Keratinocyte (primary cell): ENCODE results near the gene CSN1S1. TPM values are rescaled to one million over a fixed set of nuclear protein-coding genes. Genes with fewer than 3 reads are reported as not detected.

Experiments used
- DNase-seq: peaks from one replicate; pipeline ENCODE4 v3.0.0-alpha.2; 2011; ENCODE audit warnings: low read depth, missing footprints, low spot score
- FAIRE-seq: peaks from 2 replicates; lab custom pipeline; 2011; peaks lifted over from hg19 to GRCh38; lab: Jason Lieb, UNC
- H2AFZ ChIP-seq: 2 replicates; pipeline ENCODE4 v1.6.0; 2012; ENCODE audit warnings: low read length, control low read depth, inconsistent platforms; ENCODE audit not compliant: control insufficient read depth
- H3K27ac ChIP-seq: 2 replicates; pipeline ENCODE4 v1.5.1; 2011; ENCODE audit warnings: low read length; ENCODE audit not compliant: control insufficient read depth, insufficient read depth
- H3K27me3 ChIP-seq: 3 replicates; pipeline ENCODE4 v1.6.0; 2011; ENCODE audit warnings: low read length; ENCODE audit not compliant: control insufficient read depth, insufficient read depth; ENCODE audit errors: extremely low read depth
- H3K36me3 ChIP-seq, 2 experiments: 2 replicates in 1 of 2; 3 replicates in 1 of 2; pipeline ENCODE4 v1.5.1; 2011; ENCODE audit warnings: low read length in 2 of 2, mild to moderate bottlenecking in 1 of 2; ENCODE audit not compliant: control insufficient read depth in 2 of 2, insufficient read depth in 2 of 2; ENCODE audit errors: extremely low read depth in 1 of 2
- H3K4me1 ChIP-seq: 3 replicates; pipeline ENCODE4 v1.5.1; 2011; ENCODE audit warnings: low read length; ENCODE audit not compliant: control insufficient read depth, insufficient read depth; ENCODE audit errors: extremely low read depth
- H3K4me2 ChIP-seq: 3 replicates; pipeline ENCODE4 v1.6.0; 2011; ENCODE audit warnings: low read depth, low read length; ENCODE audit not compliant: control insufficient read depth, insufficient read depth; ENCODE audit errors: extremely low read depth
- H3K4me3 ChIP-seq, 3 experiments: fragments of 200-600 bp in 1 of 3; sonication (generic) in 1 of 3; 2 replicates in 2 of 3; 3 replicates in 1 of 3; pipeline ENCODE4 v1.5.1; 2011 to 2016; ENCODE audit warnings: low read length in 3 of 3, mild to moderate bottlenecking in 3 of 3, control low read depth in 2 of 3, inconsistent platforms in 1 of 3, low read depth in 1 of 3, mixed read lengths in 1 of 3, mixed run types in 1 of 3, moderate library complexity in 1 of 3; ENCODE audit not compliant: control insufficient read depth in 2 of 3, insufficient read depth in 2 of 3; ENCODE audit errors: extremely low read depth in 1 of 3
- H3K79me2 ChIP-seq: 2 replicates; pipeline ENCODE4 v1.6.0; 2012; ENCODE audit warnings: low read length; ENCODE audit not compliant: control insufficient read depth, insufficient read depth
- H3K9ac ChIP-seq: 3 replicates; pipeline ENCODE4 v1.6.0; 2011; ENCODE audit warnings: low read length; ENCODE audit not compliant: control insufficient read depth, insufficient read depth; ENCODE audit errors: extremely low read depth
- H3K9me1 ChIP-seq: 3 replicates; pipeline ENCODE4 v1.6.0; 2011; ENCODE audit warnings: low read length; ENCODE audit not compliant: control insufficient read depth, insufficient read depth; ENCODE audit errors: extremely low read depth
- H3K9me3 ChIP-seq: 2 replicates; pipeline ENCODE4 v1.5.1; 2012; ENCODE audit warnings: low read depth, low read length; ENCODE audit not compliant: control insufficient read depth
- H4K20me1 ChIP-seq: 3 replicates; pipeline ENCODE4 v1.6.0; 2011; ENCODE audit warnings: low read length; ENCODE audit not compliant: control insufficient read depth, insufficient read depth; ENCODE audit errors: extremely low read depth
- EZH2 ChIP-seq: IDR thresholded peaks from one replicate; pipeline ENCODE4 v1.6.1; 2012; ENCODE audit warnings: inconsistent platforms, mild to moderate bottlenecking, low read length, moderate library complexity
- dilution Hi-C: fragments of 300-500 bp; cut with MboI; formaldehyde crosslinking; loops from one replicate; pipeline ENCODE4 v1.7.0; 2020; ENCODE audit warnings: low sequenced_read_pairs; ENCODE audit not compliant: extremely low pct_ligation_motif_present
- polyA plus RNA-seq, 5 experiments: library from polyadenylated mRNA; depleted of rRNA in 3 of 5; stranded (reverse) in 3 of 5; stranded (forward) in 1 of 5; unstranded in 1 of 5; fragments of >200 nt; gene quantifications; 1 replicate in 1 of 5; 2 replicates in 3 of 5; 3 replicates in 1 of 5; pipeline versions ENCODE4 v1.2.1 to v1.2.3, GENCODE V29; 2011 to 2012; ENCODE audit warnings: missing spikeins in 2 of 5, low read depth in 1 of 5, low replicate concordance in 1 of 5
- TF ChIP-seq, protein P1 (sequence below), 3 experiments: IDR thresholded peaks in 1 of 3; conservative IDR thresholded peaks in 1 of 3; optimal IDR thresholded peaks in 1 of 3; 2 replicates in 2 of 3; 3 replicates in 1 of 3; pipeline versions ENCODE3 to v1.5.1; 2011; ENCODE audit warnings: low read length in 3 of 3, mild to moderate bottlenecking in 3 of 3, moderate library complexity in 2 of 3, control low read depth in 1 of 3, inconsistent platforms in 1 of 3; ENCODE audit not compliant: insufficient read depth in 2 of 3; ENCODE audit errors: extremely low read depth in 1 of 3

CSN1S1 gene
- polyA plus RNA-seq, 1 donor (not counting 4 experiments of a cell fraction or from before 2014, with no cell fraction given), result not detected

DNA sequence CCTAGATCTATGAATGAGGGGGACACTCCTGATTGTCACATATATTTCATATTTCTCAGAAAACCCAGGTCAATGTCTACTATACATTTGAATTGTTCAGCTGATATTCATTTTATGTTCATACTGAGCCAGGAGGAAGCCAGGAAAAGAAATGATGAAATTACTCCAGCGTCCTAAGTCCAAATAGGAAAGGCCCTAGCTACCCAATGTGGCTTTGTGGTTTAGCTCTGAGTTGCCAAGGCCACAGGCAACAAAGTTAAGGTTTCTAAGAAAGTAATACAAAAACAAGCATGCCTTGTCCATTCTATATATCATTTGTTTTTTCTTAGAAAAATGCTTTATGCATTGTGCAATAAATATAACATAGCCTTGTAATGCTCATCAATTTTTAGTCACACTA, 39.2 kb downstream of the CSN1S1 start:
- TF ChIP-seq EZH2, result no peak
- TF ChIP-seq, protein P1, sequence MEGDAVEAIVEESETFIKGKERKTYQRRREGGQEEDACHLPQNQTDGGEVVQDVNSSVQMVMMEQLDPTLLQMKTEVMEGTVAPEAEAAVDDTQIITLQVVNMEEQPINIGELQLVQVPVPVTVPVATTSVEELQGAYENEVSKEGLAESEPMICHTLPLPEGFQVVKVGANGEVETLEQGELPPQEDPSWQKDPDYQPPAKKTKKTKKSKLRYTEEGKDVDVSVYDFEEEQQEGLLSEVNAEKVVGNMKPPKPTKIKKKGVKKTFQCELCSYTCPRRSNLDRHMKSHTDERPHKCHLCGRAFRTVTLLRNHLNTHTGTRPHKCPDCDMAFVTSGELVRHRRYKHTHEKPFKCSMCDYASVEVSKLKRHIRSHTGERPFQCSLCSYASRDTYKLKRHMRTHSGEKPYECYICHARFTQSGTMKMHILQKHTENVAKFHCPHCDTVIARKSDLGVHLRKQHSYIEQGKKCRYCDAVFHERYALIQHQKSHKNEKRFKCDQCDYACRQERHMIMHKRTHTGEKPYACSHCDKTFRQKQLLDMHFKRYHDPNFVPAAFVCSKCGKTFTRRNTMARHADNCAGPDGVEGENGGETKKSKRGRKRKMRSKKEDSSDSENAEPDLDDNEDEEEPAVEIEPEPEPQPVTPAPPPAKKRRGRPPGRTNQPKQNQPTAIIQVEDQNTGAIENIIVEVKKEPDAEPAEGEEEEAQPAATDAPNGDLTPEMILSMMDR (optimal IDR thresholded peaks at IDR 0.05 in 1 of 3, IDR thresholded peaks at IDR 0.05 in 1 of 3, conservative IDR thresholded peaks at IDR 0.05 in 1 of 3; ENCODE audit: extremely low read depth in 1 of 3, insufficient read depth in 2 of 3, low read length in 3 of 3), result no peak
- DNase-seq (no peak), FAIRE-seq (no peak)
- no peaks in the 10 kb centered on the region for H3K27me3 ChIP-seq
- H3K27ac ChIP-seq, result no peak overlapping the region
- dilution Hi-C loops, result no loop called here
- H4K20me1 ChIP-seq, result no peaks in the 10 kb centered on the region
- H3K9me1 ChIP-seq, result no peaks in the 10 kb centered on the region
- H3K4me2 ChIP-seq, result no peak overlapping the region
- no peaks in the 10 kb centered on the region for H3K36me3 ChIP-seq
- no peaks in the 10 kb centered on the region for H3K79me2 ChIP-seq
- no peaks in the 10 kb centered on the region for H3K9me3 ChIP-seq
- no peak overlapping the region for H3K4me3 ChIP-seq
- no peak overlapping the region for H3K9ac ChIP-seq
- no peaks in the 10 kb centered on the region for H3K4me1 ChIP-seq
- H2AFZ ChIP-seq, result no peak overlapping the region

DNA sequence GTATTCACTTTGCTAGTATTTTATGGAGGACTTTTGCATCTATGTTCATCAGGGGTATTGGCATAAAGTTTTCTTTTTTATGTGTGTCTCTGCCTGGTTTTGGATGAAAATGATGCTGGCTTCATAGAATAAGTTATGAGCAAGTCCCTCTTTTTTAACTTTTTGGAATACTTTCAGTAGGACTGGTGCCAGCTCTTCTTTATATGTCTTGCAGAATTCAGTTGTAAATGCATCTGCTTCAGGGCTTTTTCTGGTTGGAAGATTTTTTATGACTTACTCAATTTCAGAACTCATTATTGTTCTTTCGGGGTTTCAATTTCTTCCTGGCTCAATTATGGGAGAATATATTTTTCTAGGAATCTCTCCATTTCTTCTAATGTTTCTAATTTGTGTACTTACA, 43.8 kb downstream of the CSN1S1 start:
- H3K9me3 ChIP-seq, result no peaks in the 10 kb centered on the region
- H3K27me3 ChIP-seq, result no peaks in the 10 kb centered on the region
- no peaks in the 10 kb centered on the region for H3K36me3 ChIP-seq
- no peaks in the 10 kb centered on the region for H3K79me2 ChIP-seq
- no peaks in the 10 kb centered on the region for H3K4me1 ChIP-seq
- DNase-seq (no peak), FAIRE-seq (no peak)
- no peak for TF ChIP-seq EZH2
- TF ChIP-seq, protein P1 (optimal IDR thresholded peaks at IDR 0.05 in 1 of 3, IDR thresholded peaks at IDR 0.05 in 1 of 3, conservative IDR thresholded peaks at IDR 0.05 in 1 of 3; ENCODE audit: extremely low read depth in 1 of 3, insufficient read depth in 2 of 3, low read length in 3 of 3), result no peak
- no peak overlapping the region for H3K4me2 ChIP-seq
- no peak overlapping the region for H2AFZ ChIP-seq
- H4K20me1 ChIP-seq, result no peaks in the 10 kb centered on the region
- H3K27ac ChIP-seq, result no peak overlapping the region
- no peak overlapping the region for H3K4me3 ChIP-seq
- no peaks in the 10 kb centered on the region for H3K9me1 ChIP-seq
- no peak overlapping the region for H3K9ac ChIP-seq
- dilution Hi-C loops, result no loop called here
